Upper lobe of right lung (tissue), 1 donor: ENCODE measurements around the gene CITED4. TPM values are rescaled to one million over a fixed set of nuclear protein-coding genes. Genes with fewer than 3 reads are reported as not detected.

Experiments
- ATAC-seq: fragments of 200-7000 bp; cut with Tn5 transposase; one replicate; pipeline ENCODE4 v1.9.1; 2020; ENCODE audit warnings: mild to moderate bottlenecking, moderate library complexity
- DNase-seq: peaks from one replicate; pipeline ENCODE4 v3.0.0-alpha.2; 2020
- H3K27ac ChIP-seq: fragments of 200-600 bp; one replicate; pipeline ENCODE4 v1.8.0; 2022
- H3K27me3 ChIP-seq: fragments of 200-600 bp; one replicate; pipeline ENCODE4 v1.8.0; 2022; ENCODE audit warnings: mild to moderate bottlenecking
- H3K36me3 ChIP-seq: fragments of 200-600 bp; one replicate; pipeline ENCODE4 v1.8.0; 2022
- H3K4me1 ChIP-seq: fragments of 200-600 bp; one replicate; pipeline ENCODE4 v1.8.0; 2022
- H3K4me3 ChIP-seq: fragments of 200-600 bp; one replicate; pipeline ENCODE4 v1.8.0; 2022; ENCODE audit warnings: mild to moderate bottlenecking
- H3K9me3 ChIP-seq: fragments of 200-600 bp; one replicate; pipeline ENCODE4 v1.8.0; 2022
- CTCF ChIP-seq: fragments of 200-600 bp; IDR thresholded peaks from one replicate; pipeline ENCODE4 v1.8.0; 2022; ENCODE audit warnings: antibody characterized with exemption
- intact Hi-C: fragments of 100-400 bp; cut with DNase I; formaldehyde crosslinking; loops from one replicate; pipeline ENCODE4 v1.11.0; 2022
- total RNA-seq: library from RNA; stranded (reverse); fragmentation: NEBNext Ultra II Directional; extraction: Animal tissue kit (Norgen Biotek cat#: 25700); gene quantifications from one replicate; pipeline ENCODE4 v1.2.1, GENCODE V29; 2021
- donor health status: DM: no; HTN: yes; CAD: no; lungs with severe emphysema.

Gene CITED4
- total RNA-seq, 1 donor from 2014 or later = 23.2 TPM

- no peak for DNase-seq
- H3K9me3 ChIP-seq = no peaks in the 10 kb centered on the region
- intact Hi-C loops = loop anchor here (5.0 kb wide), 1 partner anchor 276 kb away; no protein-coding TSS in a partner anchor
- H3K27me3 ChIP-seq = no peaks in the 10 kb centered on the region
- ATAC-seq = no peak
- peaks cover 9% of the 10 kb centered on the region for H3K4me1 ChIP-seq
- H3K4me3 ChIP-seq = no peak overlapping the region
- TF ChIP-seq CTCF = no peak
- H3K36me3 ChIP-seq = no peaks in the 10 kb centered on the region
- no peak overlapping the region for H3K27ac ChIP-seq
Observed at GRCh38 chr1:40856656-40857302, 5.4 kb downstream of the CITED4 start.

GRCh38 chr1:40856116-40856515 lies 6.0 kb downstream of the CITED4 start:
- TF ChIP-seq CTCF = no peak
- Histone ChIP-seq H3K36me3 (no peaks in the 10 kb centered on the region), H3K4me1 (peaks cover 9% of the 10 kb centered on the region), H3K9me3 (no peaks in the 10 kb centered on the region), H3K4me3 (no peak overlapping the region), H3K27ac (no peak overlapping the region), H3K27me3 (no peaks in the 10 kb centered on the region)
- intact Hi-C loops = loop anchor here (5.0 kb wide), 1 partner anchor 276 kb away; no protein-coding TSS in a partner anchor
- DNase-seq = no peak
- no peak for ATAC-seq

- no peak for TF ChIP-seq CTCF
- intact Hi-C loops = loop anchor here (5.0 kb wide), 1 partner anchor 277 kb away; no protein-coding TSS in a partner anchor
- DNase-seq (no peak), ATAC-seq (no peak)
- Histone ChIP-seq H3K4me1 (peaks cover 3% of the 10 kb centered on the region), H3K27me3 (no peaks in the 10 kb centered on the region), H3K4me3 (no peak overlapping the region), H3K27ac (no peak overlapping the region), H3K9me3 (no peaks in the 10 kb centered on the region), H3K36me3 (no peaks in the 10 kb centered on the region)
Observed at GRCh38 chr1:40855513-40855912, 6.7 kb downstream of the CITED4 start.

- no peaks in the 10 kb centered on the region for H3K27me3 ChIP-seq
- DNase-seq = no peak
- no peaks in the 10 kb centered on the region for H3K36me3 ChIP-seq
- H3K4me3 ChIP-seq = no peak overlapping the region
- no peaks in the 10 kb centered on the region for H3K9me3 ChIP-seq
- H3K4me1 ChIP-seq = no peaks in the 10 kb centered on the region
- intact Hi-C loops = no loop called here
- H3K27ac ChIP-seq = no peak overlapping the region
- TF ChIP-seq CTCF = no peak
- no peak for ATAC-seq
Observed at GRCh38 chr1:40853885-40854170, 8.3 kb downstream of the CITED4 start.

GRCh38 chr1:40853113-40853884 lies 8.9 kb downstream of the CITED4 start:
- no peaks in the 10 kb centered on the region for H3K9me3 ChIP-seq
- intact Hi-C loops = no loop called here
- no peak overlapping the region for H3K27ac ChIP-seq
- no peak overlapping the region for H3K4me3 ChIP-seq
- H3K36me3 ChIP-seq = no peaks in the 10 kb centered on the region
- no peaks in the 10 kb centered on the region for H3K4me1 ChIP-seq
- ATAC-seq (no peak), DNase-seq (no peak)
- no peaks in the 10 kb centered on the region for H3K27me3 ChIP-seq
- TF ChIP-seq CTCF = no peak
